Measurements from ENCODE around the gene ZFAND2A.

- TF ChIP-seq, protein P1, sequence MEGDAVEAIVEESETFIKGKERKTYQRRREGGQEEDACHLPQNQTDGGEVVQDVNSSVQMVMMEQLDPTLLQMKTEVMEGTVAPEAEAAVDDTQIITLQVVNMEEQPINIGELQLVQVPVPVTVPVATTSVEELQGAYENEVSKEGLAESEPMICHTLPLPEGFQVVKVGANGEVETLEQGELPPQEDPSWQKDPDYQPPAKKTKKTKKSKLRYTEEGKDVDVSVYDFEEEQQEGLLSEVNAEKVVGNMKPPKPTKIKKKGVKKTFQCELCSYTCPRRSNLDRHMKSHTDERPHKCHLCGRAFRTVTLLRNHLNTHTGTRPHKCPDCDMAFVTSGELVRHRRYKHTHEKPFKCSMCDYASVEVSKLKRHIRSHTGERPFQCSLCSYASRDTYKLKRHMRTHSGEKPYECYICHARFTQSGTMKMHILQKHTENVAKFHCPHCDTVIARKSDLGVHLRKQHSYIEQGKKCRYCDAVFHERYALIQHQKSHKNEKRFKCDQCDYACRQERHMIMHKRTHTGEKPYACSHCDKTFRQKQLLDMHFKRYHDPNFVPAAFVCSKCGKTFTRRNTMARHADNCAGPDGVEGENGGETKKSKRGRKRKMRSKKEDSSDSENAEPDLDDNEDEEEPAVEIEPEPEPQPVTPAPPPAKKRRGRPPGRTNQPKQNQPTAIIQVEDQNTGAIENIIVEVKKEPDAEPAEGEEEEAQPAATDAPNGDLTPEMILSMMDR (IDR thresholded peaks at IDR 0.05): no peak
- TF ChIP-seq POLR2A (IDR thresholded peaks at IDR 0.05): no peak
These were observed 29.7 kb downstream of the ZFAND2A start for GRCh38 chr7:1130021-1130990.

Data from esophagus squamous epithelium (tissue), 4 donors.